Endodermal cell (in vitro differentiated cells): ENCODE data around the gene VSIG10. TPM values are rescaled to one million over a fixed set of nuclear protein-coding genes. Genes with fewer than 3 reads are reported as not detected.
A peak's percentile ranks its signal among the peaks of the same experiment; 100 is the strongest.

Experiments used
- DNase-seq: peaks from one replicate; pipeline ENCODE4 v3.0.0-alpha.2; 2017
- H3K27ac ChIP-seq: 2 replicates; pipeline ENCODE4 v1.5.1; 2013; ENCODE audit warnings: mild to moderate bottlenecking, low read depth, low read length, moderate library complexity
- H3K27me3 ChIP-seq: 2 replicates; pipeline ENCODE4 v1.6.1; 2013; ENCODE audit warnings: mild to moderate bottlenecking, low read length, moderate library complexity; ENCODE audit not compliant: insufficient read depth, control insufficient read depth, poor library complexity, severe bottlenecking
- H3K36me3 ChIP-seq: 2 replicates; pipeline ENCODE4 v1.7.0; 2013; ENCODE audit warnings: mild to moderate bottlenecking, low read length, moderate library complexity; ENCODE audit not compliant: control insufficient read depth, insufficient read depth
- H3K4me1 ChIP-seq: one replicate; pipeline ENCODE4 v1.7.0; 2013; ENCODE audit warnings: low read length; ENCODE audit not compliant: control insufficient read depth, insufficient read depth
- H3K4me3 ChIP-seq: 2 replicates; pipeline ENCODE4 v1.5.1; 2013; ENCODE audit warnings: mild to moderate bottlenecking, low read length, moderate library complexity
- H3K9ac ChIP-seq: 2 replicates; pipeline ENCODE4 v1.6.1; 2013; ENCODE audit warnings: mild to moderate bottlenecking, low read length, moderate library complexity; ENCODE audit not compliant: poor library complexity, severe bottlenecking; ENCODE audit errors: extremely low read depth
- H3K9me3 ChIP-seq: 2 replicates; pipeline ENCODE4 v1.6.1; 2013; ENCODE audit warnings: mild to moderate bottlenecking, low read length, moderate library complexity; ENCODE audit not compliant: control insufficient read depth
- H3K27ac Mint-ChIP-seq: 2 replicates; pipeline ENCODE4 v1.8.0; 2020; ENCODE audit warnings: mixed read lengths
- H3K27me3 Mint-ChIP-seq: 2 replicates; pipeline ENCODE4 v1.8.0; 2021; ENCODE audit warnings: mild to moderate bottlenecking, mixed read lengths; ENCODE audit not compliant: insufficient read depth
- H3K36me3 Mint-ChIP-seq: 2 replicates; pipeline ENCODE4 v1.8.0; 2020; ENCODE audit warnings: low read depth, mixed read lengths
- H3K4me1 Mint-ChIP-seq: 2 replicates; pipeline ENCODE4 v1.8.0; 2020; ENCODE audit warnings: mixed read lengths
- H3K4me3 Mint-ChIP-seq: 2 replicates; pipeline ENCODE4 v1.8.0; 2020; ENCODE audit warnings: mild to moderate bottlenecking, moderate library complexity, mixed read lengths
- H3K9me3 Mint-ChIP-seq: 2 replicates; pipeline ENCODE4 v1.8.0; 2020; ENCODE audit warnings: mild to moderate bottlenecking, mixed read lengths
- WGBS, 2 experiments: methylation state at CpG; one replicate each; pipeline versions ENCODE4 v1.1.5 to v1.1.7; 2013; ENCODE audit warnings: missing lambda C conversion rate in 2 of 2, mixed read lengths in 1 of 2; ENCODE audit not compliant: insufficient coverage in 1 of 2, insufficient read length in 1 of 2; 5-methylcytosine and 5-hydroxymethylcytosine counted together
- total RNA-seq, 2 donors: library from RNA; stranded (reverse); fragmentation: NEBNext Ultra II Directional in 1 of 2; extraction: Animal tissue kit (Norgen Biotek cat#: 25700) in 1 of 2; gene quantifications; 2 replicates in 1 of 2; 3 replicates in 1 of 2; pipeline ENCODE4 v1.2.1, GENCODE V29; 2021
- TF ChIP-seq, protein P1 (sequence below): fragments of 200-600 bp; sonication (generic); conservative IDR thresholded peaks from 2 replicates; pipeline ENCODE4 v1.5.0; 2021; ENCODE audit warnings: antibody characterized with exemption, mild to moderate bottlenecking

Gene VSIG10
- total RNA-seq, 2 donors from 2014 or later: 35.4 to 43.8 TPM

DNA sequence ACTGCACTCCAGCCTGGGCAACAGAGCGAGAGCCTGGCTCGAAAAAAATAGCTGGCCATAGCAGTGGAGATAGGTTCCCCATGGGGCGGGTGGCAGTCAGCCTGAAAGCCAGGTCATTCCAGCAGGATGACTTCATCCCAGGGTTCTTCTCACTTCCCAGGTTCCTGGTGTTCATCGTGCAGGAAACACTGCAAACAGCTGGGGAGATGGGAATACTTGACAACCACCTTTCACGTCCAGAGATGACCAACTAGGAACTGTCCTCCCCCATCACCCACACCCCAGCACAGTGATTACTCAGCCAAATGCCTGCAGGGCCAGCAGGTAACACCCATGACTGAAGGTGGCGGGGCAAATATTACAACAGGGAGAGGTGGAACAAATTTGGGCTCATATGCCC is 1.7 kb downstream of the VSIG10 start:
- Histone ChIP-seq H3K4me1 (no peaks in the 10 kb centered on the region), H3K4me3 (peak overlapping the region; percentile 87), H3K36me3 (peaks cover 13% of the 10 kb centered on the region), H3K27me3 (no peaks in the 10 kb centered on the region), H3K9ac (no peak overlapping the region), H3K27ac (no peak overlapping the region), H3K9me3 (no peaks in the 10 kb centered on the region)
- Mint-ChIP-seq H3K9me3 (no peaks in the 10 kb centered on the region), H3K36me3 (peaks cover 6% of the 10 kb centered on the region), H3K4me3 (peak overlapping the region; percentile 78), H3K27me3 (no peaks in the 10 kb centered on the region), H3K27ac (peak overlapping the region; percentile 74), H3K4me1 (peaks cover 24% of the 10 kb centered on the region)
- WGBS, 2 experiments: 71 to 92% methylated on average over 2 to 6 of the region's 6 CpGs
- TF ChIP-seq, protein P1, sequence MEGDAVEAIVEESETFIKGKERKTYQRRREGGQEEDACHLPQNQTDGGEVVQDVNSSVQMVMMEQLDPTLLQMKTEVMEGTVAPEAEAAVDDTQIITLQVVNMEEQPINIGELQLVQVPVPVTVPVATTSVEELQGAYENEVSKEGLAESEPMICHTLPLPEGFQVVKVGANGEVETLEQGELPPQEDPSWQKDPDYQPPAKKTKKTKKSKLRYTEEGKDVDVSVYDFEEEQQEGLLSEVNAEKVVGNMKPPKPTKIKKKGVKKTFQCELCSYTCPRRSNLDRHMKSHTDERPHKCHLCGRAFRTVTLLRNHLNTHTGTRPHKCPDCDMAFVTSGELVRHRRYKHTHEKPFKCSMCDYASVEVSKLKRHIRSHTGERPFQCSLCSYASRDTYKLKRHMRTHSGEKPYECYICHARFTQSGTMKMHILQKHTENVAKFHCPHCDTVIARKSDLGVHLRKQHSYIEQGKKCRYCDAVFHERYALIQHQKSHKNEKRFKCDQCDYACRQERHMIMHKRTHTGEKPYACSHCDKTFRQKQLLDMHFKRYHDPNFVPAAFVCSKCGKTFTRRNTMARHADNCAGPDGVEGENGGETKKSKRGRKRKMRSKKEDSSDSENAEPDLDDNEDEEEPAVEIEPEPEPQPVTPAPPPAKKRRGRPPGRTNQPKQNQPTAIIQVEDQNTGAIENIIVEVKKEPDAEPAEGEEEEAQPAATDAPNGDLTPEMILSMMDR: no peak
- peak; percentile 85 for DNase-seq

DNA sequence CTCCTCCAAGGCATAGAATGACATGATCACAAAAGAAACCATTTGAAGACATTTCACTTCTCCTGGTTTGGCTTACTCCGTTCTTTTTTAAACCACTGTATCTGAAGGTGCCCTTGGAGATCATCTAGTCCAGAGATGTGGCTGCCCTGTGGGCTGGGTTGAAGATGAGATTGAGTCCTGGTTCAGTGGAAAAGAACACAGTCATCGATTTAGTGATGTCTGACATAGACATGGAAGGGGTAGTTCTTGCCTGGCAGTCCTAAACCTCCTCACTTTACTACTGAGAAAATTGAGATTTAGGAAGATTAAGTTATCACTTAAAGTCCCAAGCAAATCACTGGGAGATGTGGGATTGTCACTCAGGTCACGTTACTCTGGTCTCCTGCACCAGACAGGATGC is 2.8 kb downstream of the VSIG10 start:
- Histone ChIP-seq H3K27me3 (no peaks in the 10 kb centered on the region), H3K4me3 (peak overlapping the region; percentile 87), H3K27ac (no peak overlapping the region), H3K9ac (no peak overlapping the region), H3K4me1 (no peaks in the 10 kb centered on the region), H3K9me3 (no peaks in the 10 kb centered on the region), H3K36me3 (peaks cover 13% of the 10 kb centered on the region)
- DNase-seq: no peak
- Mint-ChIP-seq H3K27ac (no peak overlapping the region), H3K9me3 (no peaks in the 10 kb centered on the region), H3K36me3 (peaks cover 10% of the 10 kb centered on the region), H3K27me3 (no peaks in the 10 kb centered on the region), H3K4me1 (peaks cover 18% of the 10 kb centered on the region), H3K4me3 (no peak overlapping the region)
- TF ChIP-seq, protein P1: no peak
- WGBS, 2 experiments: 94 to 98% methylated on average over 2 of the region's 3 CpGs

DNA sequence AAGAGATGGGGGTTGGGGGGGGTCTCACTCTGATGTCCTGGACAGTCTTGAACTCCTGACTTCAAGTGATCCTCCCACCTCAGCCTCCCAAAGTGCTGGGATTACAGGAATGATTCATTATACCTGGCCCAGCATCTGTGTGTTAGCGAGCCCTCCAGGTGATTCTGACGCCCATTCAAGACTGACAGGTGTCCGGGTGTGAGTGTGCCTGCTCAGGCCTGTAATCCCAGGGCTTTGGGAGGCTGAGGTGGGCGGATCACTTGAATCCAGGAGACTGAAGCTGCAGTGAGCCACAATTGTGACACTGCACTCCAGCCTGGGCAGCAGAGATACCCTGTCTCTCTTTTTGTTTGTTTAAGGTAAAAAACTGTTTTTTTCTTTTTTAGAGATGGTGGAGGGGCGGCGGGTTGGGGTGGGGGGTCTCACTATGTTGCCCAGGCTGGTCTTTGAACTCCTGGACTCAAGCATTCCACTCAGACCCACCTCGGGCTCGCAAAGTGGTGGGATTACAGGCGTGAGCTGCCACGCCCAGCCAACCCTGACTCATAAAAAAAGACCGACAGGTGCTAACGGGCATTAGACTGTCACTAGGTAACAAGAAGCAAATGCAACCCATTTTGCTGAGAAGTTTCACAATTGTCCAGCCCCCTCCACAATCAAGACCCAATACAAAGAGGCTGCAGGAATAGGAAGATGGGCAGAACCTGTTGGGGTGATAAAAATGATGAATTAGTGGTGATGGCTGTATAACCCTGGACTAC is 4.7 kb downstream of the VSIG10 start:
- H3K4me1 Mint-ChIP-seq: peaks cover 16% of the 10 kb centered on the region
- no peaks in the 10 kb centered on the region for H3K27me3 Mint-ChIP-seq
- TF ChIP-seq, protein P1: no peak
- Histone ChIP-seq H3K4me1 (no peaks in the 10 kb centered on the region), H3K4me3 (no peak overlapping the region), H3K27me3 (no peaks in the 10 kb centered on the region), H3K9me3 (no peaks in the 10 kb centered on the region), H3K9ac (no peak overlapping the region), H3K27ac (no peak overlapping the region), H3K36me3 (peaks cover 16% of the 10 kb centered on the region)
- no peak overlapping the region for H3K4me3 Mint-ChIP-seq
- H3K36me3 Mint-ChIP-seq: peaks cover 17% of the 10 kb centered on the region
- H3K27ac Mint-ChIP-seq: no peak overlapping the region
- 88 to 89% methylated on average over 10 to 12 of the region's 12 CpGs for WGBS, 2 experiments
- peak; percentile 74 for DNase-seq
- H3K9me3 Mint-ChIP-seq: no peaks in the 10 kb centered on the region
